ENCODE measurements around the gene ME3.
"Not testable (repeated sequence)": the region's sequence is repeated elsewhere in the genome, so short reads cannot be mapped to it uniquely, and the experiment has no call there.

Gene ME3

GRCh38 chr11:86587264-86588193, 84.9 kb downstream of the ME3 start:
- no peak for DNase-seq (ENCODE audit: low read depth in 2 of 2)

GRCh38 chr11:86586307-86586706, 86.1 kb downstream of the ME3 start:
- no peak for DNase-seq (ENCODE audit: low read depth in 2 of 2)

GRCh38 chr11:86582898-86583297, 89.5 kb downstream of the ME3 start:
- DNase-seq (ENCODE audit: low read depth in 2 of 2) = no peak

- no peak for DNase-seq (ENCODE audit: low read depth in 2 of 2)
These were observed 91.9 kb downstream of the ME3 start for GRCh38 chr11:86580535-86580934.

- no peak for DNase-seq (ENCODE audit: low read depth in 2 of 2)
These were observed 93.0 kb downstream of the ME3 start for GRCh38 chr11:86579406-86579731.

- DNase-seq (ENCODE audit: low read depth in 2 of 2) = no peak
These were observed 93.5 kb downstream of the ME3 start for GRCh38 chr11:86578727-86579405.

- no peak for DNase-seq (ENCODE audit: low read depth in 2 of 2)
These were observed 94.5 kb downstream of the ME3 start for GRCh38 chr11:86577644-86578636.

GRCh38 chr11:86576946-86577624, 95.3 kb downstream of the ME3 start:
- DNase-seq (ENCODE audit: low read depth in 2 of 2) = no peak

- DNase-seq (ENCODE audit: low read depth in 2 of 2) = no peak
These were observed 96.5 kb downstream of the ME3 start for GRCh38 chr11:86575927-86576326.

GRCh38 chr11:86575208-86575855, 97.1 kb downstream of the ME3 start:
- DNase-seq (ENCODE audit: low read depth in 2 of 2) = no peak

GRCh38 chr11:86574493-86575207, 97.8 kb downstream of the ME3 start:
- DNase-seq (ENCODE audit: low read depth in 2 of 2) = no peak

- no peak for DNase-seq (ENCODE audit: low read depth in 2 of 2)
These were observed 101.0 kb downstream of the ME3 start for GRCh38 chr11:86571273-86571948.

GRCh38 chr11:86570451-86570850, 102.0 kb downstream of the ME3 start:
- no peak for DNase-seq (ENCODE audit: low read depth in 2 of 2)

- DNase-seq (ENCODE audit: low read depth in 2 of 2) = no peak
These were observed 102.4 kb downstream of the ME3 start for GRCh38 chr11:86570020-86570419.

GRCh38 chr11:86569109-86569508, 103.3 kb downstream of the ME3 start:
- no peak for DNase-seq (ENCODE audit: low read depth in 2 of 2)

- DNase-seq (ENCODE audit: low read depth in 2 of 2) = no peak
These were observed 106.6 kb downstream of the ME3 start for GRCh38 chr11:86565801-86566312.

- no peak for DNase-seq (ENCODE audit: low read depth in 2 of 2)
These were observed 107.0 kb downstream of the ME3 start for GRCh38 chr11:86565388-86565787.

- DNase-seq (ENCODE audit: low read depth in 2 of 2) = not testable (repeated sequence)
These were observed 109.6 kb downstream of the ME3 start for GRCh38 chr11:86562842-86563241.

- no peak for DNase-seq (ENCODE audit: low read depth in 2 of 2)
These were observed 113.0 kb downstream of the ME3 start for GRCh38 chr11:86559311-86559945.
